Thoracic aorta (tissue), 2 donors: ENCODE measurements around the gene DIS3L. TPM values are rescaled to one million over a fixed set of nuclear protein-coding genes. Genes with fewer than 3 reads are reported as not detected.
"Not testable (repeated sequence)": the region's sequence is repeated elsewhere in the genome, so short reads cannot be mapped to it uniquely, and the experiment has no call there.

Experiments
- ATAC-seq: fragments of 150-250 bp; one replicate; pipeline ENCODE4 v1.8.0; 2017; ENCODE audit warnings: low read depth; ENCODE audit not compliant: insufficient number of reproducible peaks, low FRiP score
- DNase-seq: peaks from one replicate; pipeline ENCODE4 v3.0.0-alpha.2; 2020; ENCODE audit warnings: low spot score
- H3K27ac ChIP-seq, 2 donors: fragments of 200-600 bp; sonication (generic); 1 replicate in 1 of 2; 2 replicates in 1 of 2; pipeline ENCODE4 v1.5.1; 2016; ENCODE audit warnings: mild to moderate bottlenecking in 2 of 2, moderate library complexity in 2 of 2
- H3K27me3 ChIP-seq: fragments of 200-600 bp; sonication (generic); replicated peaks from 2 replicates; pipeline ENCODE4 v1.6.0; 2016; ENCODE audit warnings: mild to moderate bottlenecking; ENCODE audit not compliant: insufficient read depth
- H3K36me3 ChIP-seq: fragments of 200-600 bp; sonication (generic); one replicate; pipeline ENCODE4 v1.5.1; 2016
- H3K4me1 ChIP-seq, 2 donors: fragments of 200-600 bp; sonication (generic); 1 replicate in 1 of 2; 2 replicates in 1 of 2; pipeline versions ENCODE4 v1.5.1 to v1.6.0; 2016; ENCODE audit warnings: low read depth in 2 of 2, mild to moderate bottlenecking in 1 of 2; ENCODE audit not compliant: control insufficient read depth in 1 of 2
- H3K4me3 ChIP-seq: fragments of 200-600 bp; sonication (generic); 2 replicates; pipeline ENCODE4 v1.5.1; 2016; ENCODE audit warnings: mild to moderate bottlenecking
- H3K9me3 ChIP-seq: fragments of 200-600 bp; sonication (generic); 2 replicates; pipeline ENCODE4 v1.5.1; 2016
- CTCF ChIP-seq: fragments of 200-600 bp; sonication (generic); IDR thresholded peaks from one replicate; pipeline ENCODE4 v1.5.1; 2019; ENCODE audit warnings: antibody characterized with exemption
- total RNA-seq, 2 donors: library from RNA; depleted of rRNA; stranded (reverse); fragments of >200 nt; gene quantifications; one replicate each; pipeline versions ENCODE4 v1.1.0 to v1.2.3, GENCODE V29; 2016

DIS3L gene
- total RNA-seq, 2 donors from 2014 or later: 36.8 to 45.1 TPM

- H3K4me1 ChIP-seq: no peaks in the 10 kb centered on the region
- H3K27me3 ChIP-seq: no peaks in the 10 kb centered on the region
- H3K4me3 ChIP-seq: no peak overlapping the region
- ATAC-seq (no peak), DNase-seq (no peak)
- H3K36me3 ChIP-seq: peaks cover 7% of the 10 kb centered on the region
- H3K27ac ChIP-seq: no peak overlapping the region
- no peaks in the 10 kb centered on the region for H3K9me3 ChIP-seq
- TF ChIP-seq CTCF: no peak
These were observed 9.3 kb downstream of the DIS3L start for GRCh38 chr15:66302489-66303278.

- not testable (repeated sequence) for H3K9me3 ChIP-seq, H3K27ac ChIP-seq, ATAC-seq, H3K27me3 ChIP-seq, H3K4me1 ChIP-seq, DNase-seq, H3K4me3 ChIP-seq
- H3K36me3 ChIP-seq: peaks cover 11% of the 10 kb centered on the region
These were observed 11.1 kb downstream of the DIS3L start for GRCh38 chr15:66304425-66304824.

- DNase-seq: no peak
- Histone ChIP-seq H3K4me3 (no peak overlapping the region), H3K27me3 (no peaks in the 10 kb centered on the region), H3K4me1 (no peaks in the 10 kb centered on the region), H3K9me3 (no peaks in the 10 kb centered on the region), H3K27ac (no peak overlapping the region), H3K36me3 (peaks cover 18% of the 10 kb centered on the region)
- TF ChIP-seq CTCF: no peak
- ATAC-seq: no peak
These were observed 13.0 kb downstream of the DIS3L start for GRCh38 chr15:66306381-66306780.

GRCh38 chr15:66308531-66308930 is 15.2 kb downstream of the DIS3L start:
- ATAC-seq (no peak), DNase-seq (no peak)
- peaks cover 31% of the 10 kb centered on the region for H3K36me3 ChIP-seq
- H3K4me3 ChIP-seq: no peak overlapping the region
- H3K27me3 ChIP-seq: no peaks in the 10 kb centered on the region
- H3K4me1 ChIP-seq: no peaks in the 10 kb centered on the region
- H3K9me3 ChIP-seq: no peaks in the 10 kb centered on the region
- no peak overlapping the region for H3K27ac ChIP-seq
- no peak for TF ChIP-seq CTCF

GRCh38 chr15:66309828-66310227 is 16.5 kb downstream of the DIS3L start:
- Histone ChIP-seq H3K27ac (no peak overlapping the region), H3K36me3 (peaks cover 34% of the 10 kb centered on the region), H3K9me3 (no peaks in the 10 kb centered on the region), H3K4me3 (no peak overlapping the region), H3K27me3 (no peaks in the 10 kb centered on the region), H3K4me1 (no peaks in the 10 kb centered on the region)
- ATAC-seq (no peak), DNase-seq (no peak)
- no peak for TF ChIP-seq CTCF

GRCh38 chr15:66310786-66311185 is 17.4 kb downstream of the DIS3L start:
- Histone ChIP-seq H3K9me3 (no peaks in the 10 kb centered on the region), H3K36me3 (peaks cover 39% of the 10 kb centered on the region), H3K4me3 (no peak overlapping the region), H3K4me1 (no peaks in the 10 kb centered on the region), H3K27me3 (no peaks in the 10 kb centered on the region), H3K27ac (no peak overlapping the region)
- DNase-seq (no peak), ATAC-seq (no peak)
- no peak for TF ChIP-seq CTCF
